Measurements from ENCODE around the gene FAM98C.

- TF ChIP-seq CTCF (IDR thresholded peaks at IDR 0.05; ENCODE audit: low read length) = no peak
- TF ChIP-seq EZH2 (IDR thresholded peaks at IDR 0.05; ENCODE audit: borderline replicate concordance, low read length) = no peak
Observed at GRCh38 chr19:38453596-38453995, 50.7 kb downstream of the FAM98C start.
